ENCODE results near the gene FILIP1. TPM values are rescaled to one million over a fixed set of nuclear protein-coding genes. Genes with fewer than 3 reads are reported as not detected.

The FILIP1 gene
- total RNA-seq, 6 experiments from 2014 or later = 0.09 to 0.24 (median 0.12) TPM

- Mint-ChIP-seq H3K36me3 (ENCODE audit: low read depth) (no peaks in the 10 kb centered on the region), H3K27me3 (ENCODE audit: insufficient read depth) (no peaks in the 10 kb centered on the region; the same call in 1 of the 2 replicates), H3K4me1 (ENCODE audit: low read depth) (peaks cover 28% of the 10 kb centered on the region), H3K9me3 (no peaks in the 10 kb centered on the region), H3K4me3 (no peak overlapping the region; the same call in 1 of the 2 replicates), H3K27ac (no peak overlapping the region)
- peak; percentile 43 for DNase-seq
- no peak for TF ChIP-seq CTCF (IDR thresholded peaks at IDR 0.05)
Observed at GRCh38 chr6:75460681-75461080, 32.9 kb downstream of the FILIP1 start.

- peaks cover 28% of the 10 kb centered on the region for H3K4me1 Mint-ChIP-seq (ENCODE audit: low read depth)
- no peak overlapping the region; the same call in 1 of the 2 replicates for H3K4me3 Mint-ChIP-seq
- peak; percentile 66 for DNase-seq
- H3K27me3 Mint-ChIP-seq (ENCODE audit: insufficient read depth) = no peaks in the 10 kb centered on the region; the same call in 1 of the 2 replicates
- no peak for TF ChIP-seq CTCF (IDR thresholded peaks at IDR 0.05)
- peak overlapping the region; percentile 43 for H3K27ac Mint-ChIP-seq
- H3K9me3 Mint-ChIP-seq = no peaks in the 10 kb centered on the region
- H3K36me3 Mint-ChIP-seq (ENCODE audit: low read depth) = no peaks in the 10 kb centered on the region
Observed at GRCh38 chr6:75458895-75459294, 34.7 kb downstream of the FILIP1 start.

- H3K9me3 Mint-ChIP-seq = no peaks in the 10 kb centered on the region
- no peak overlapping the region for H3K4me3 Mint-ChIP-seq
- no peak for TF ChIP-seq CTCF (IDR thresholded peaks at IDR 0.05)
- H3K4me1 Mint-ChIP-seq (ENCODE audit: low read depth) = peaks cover 25% of the 10 kb centered on the region
- no peak overlapping the region for H3K27ac Mint-ChIP-seq
- H3K27me3 Mint-ChIP-seq (ENCODE audit: insufficient read depth) = no peaks in the 10 kb centered on the region
- no peaks in the 10 kb centered on the region; the same call in 1 of the 2 replicates for H3K36me3 Mint-ChIP-seq (ENCODE audit: low read depth)
- no peak for DNase-seq
Observed at GRCh38 chr6:75450903-75451302, 42.7 kb downstream of the FILIP1 start.

- H3K4me3 Mint-ChIP-seq = peak overlapping the region; percentile 39
- no peaks in the 10 kb centered on the region for H3K9me3 Mint-ChIP-seq
- peak overlapping the region; percentile 74 for H3K27ac Mint-ChIP-seq
- no peaks in the 10 kb centered on the region; the same call in 1 of the 2 replicates for H3K36me3 Mint-ChIP-seq (ENCODE audit: low read depth)
- TF ChIP-seq CTCF (IDR thresholded peaks at IDR 0.05) = no peak
- no peaks in the 10 kb centered on the region for H3K27me3 Mint-ChIP-seq (ENCODE audit: insufficient read depth)
- H3K4me1 Mint-ChIP-seq (ENCODE audit: low read depth) = peaks cover 33% of the 10 kb centered on the region
- DNase-seq = peak; percentile 63
Observed at GRCh38 chr6:75449630-75450206, 43.9 kb downstream of the FILIP1 start.

- no peaks in the 10 kb centered on the region; the same call in 1 of the 2 replicates for H3K36me3 Mint-ChIP-seq (ENCODE audit: low read depth)
- H3K27me3 Mint-ChIP-seq (ENCODE audit: insufficient read depth) = peaks cover 1% of the 10 kb centered on the region; the same call in 1 of the 2 replicates
- no peak overlapping the region for H3K27ac Mint-ChIP-seq
- no peaks in the 10 kb centered on the region for H3K9me3 Mint-ChIP-seq
- no peak for TF ChIP-seq CTCF (IDR thresholded peaks at IDR 0.05)
- no peak for DNase-seq
- peaks cover 33% of the 10 kb centered on the region for H3K4me1 Mint-ChIP-seq (ENCODE audit: low read depth)
- H3K4me3 Mint-ChIP-seq = no peak overlapping the region
Observed at GRCh38 chr6:75446241-75446880, 47.2 kb downstream of the FILIP1 start.
